GM12878 (cell line): Measurements from ENCODE around the gene SHQ1.

Experiments used
- CBX5 ChIP-seq: sonication (generic); IDR thresholded peaks from 2 replicates; pipeline ENCODE4 v1.6.1; 2016; ENCODE audit warnings: low read depth, moderate library complexity, mild to moderate bottlenecking, inconsistent platforms
- CTCF ChIP-seq, 3 experiments: IDR thresholded peaks in 2 of 3; conservative IDR thresholded peaks in 1 of 3; 2 replicates each; pipeline ENCODE4 v1.5.1; 2011; ENCODE audit warnings: low read depth in 3 of 3, low read length in 3 of 3, mild to moderate bottlenecking in 3 of 3, control low read depth in 2 of 3, moderate library complexity in 2 of 3, inconsistent platforms in 1 of 3, mixed read lengths in 1 of 3; ENCODE audit not compliant: control insufficient read depth in 2 of 3, insufficient read depth in 1 of 3; ENCODE audit errors: extremely low read depth in 1 of 3
- MYC ChIP-seq: IDR thresholded peaks from 2 replicates; pipeline ENCODE4 v1.6.1; 2011; ENCODE audit warnings: mild to moderate bottlenecking, low read length, moderate library complexity, inconsistent platforms; ENCODE audit not compliant: insufficient read depth, insufficient replicate concordance, insufficient read length, severe bottlenecking
- NR2C2 ChIP-seq: IDR thresholded peaks from 2 replicates; pipeline ENCODE4 v1.6.1; 2011; ENCODE audit warnings: borderline replicate concordance, low read depth; ENCODE audit not compliant: control insufficient read depth, insufficient read length
- POLR2A ChIP-seq: IDR thresholded peaks from 2 replicates; pipeline ENCODE4 v1.6.1; 2011; ENCODE audit warnings: low read depth, mild to moderate bottlenecking, low read length
- POLR2AphosphoS5 ChIP-seq: IDR thresholded peaks from 2 replicates; pipeline ENCODE4 v1.6.1; 2011; ENCODE audit warnings: mild to moderate bottlenecking, low read length, inconsistent platforms
- TAF1 ChIP-seq: IDR thresholded peaks from 2 replicates; pipeline ENCODE4 v1.6.1; 2011; ENCODE audit warnings: mild to moderate bottlenecking, low read depth, low read length, borderline replicate concordance

DNA sequence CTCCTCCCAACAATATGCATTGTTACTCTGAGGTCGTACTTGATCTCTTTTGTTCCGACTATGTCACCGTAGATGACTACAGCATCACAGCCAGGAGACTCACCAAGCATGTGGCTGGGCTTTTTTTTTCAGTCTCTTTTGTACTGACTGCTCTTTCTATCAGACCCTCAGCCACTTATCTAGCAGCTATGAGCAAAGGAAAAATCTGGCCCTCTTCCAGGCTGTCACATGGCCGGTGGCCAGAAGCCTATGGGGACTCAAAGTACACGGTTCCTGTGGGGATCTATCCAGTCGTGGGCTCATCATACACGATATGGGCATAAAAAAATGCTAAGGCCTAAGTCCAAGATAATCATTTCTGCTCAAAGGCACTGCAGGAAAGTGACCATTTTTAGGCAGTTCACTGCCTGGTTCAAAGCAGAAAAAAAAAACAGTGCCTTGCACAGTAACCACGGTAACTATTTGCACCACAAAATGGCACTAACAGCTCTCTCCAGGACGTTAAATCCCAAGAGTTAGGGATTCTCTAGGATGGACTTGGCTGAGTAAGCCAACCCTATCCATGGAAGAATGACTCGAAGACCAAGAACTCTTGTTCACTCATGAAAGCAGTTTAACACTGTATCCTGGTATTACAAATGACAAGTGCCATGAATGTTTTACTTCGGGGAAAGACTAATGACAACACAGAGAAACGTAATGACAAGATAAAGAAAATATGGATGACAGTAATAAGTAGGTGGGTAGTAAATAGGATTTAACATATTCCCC lies 50.3 kb downstream of the SHQ1 start:
- TF ChIP-seq POLR2A = no peak
- TF ChIP-seq TAF1 = no peak
- TF ChIP-seq POLR2AphosphoS5 = no peak
- no peak for TF ChIP-seq CTCF (IDR thresholded peaks at IDR 0.05 in 2 of 3, conservative IDR thresholded peaks at IDR 0.05 in 1 of 3; ENCODE audit: control insufficient read depth in 2 of 3, extremely low read depth in 1 of 3, insufficient read depth in 1 of 3, low read depth in 3 of 3, low read length in 3 of 3)
- no peak for TF ChIP-seq MYC
- TF ChIP-seq NR2C2 = no peak
- no peak for TF ChIP-seq CBX5
